C4-2B (cell line): ENCODE data around the gene OCA2.

ENCODE experiments used
- H3K27ac ChIP-seq: fragments of 450-650 bp; 2 replicates; pipeline ENCODE4 v1.5.1; 2017
- ZFX ChIP-seq: fragments of 450-650 bp; IDR thresholded peaks from 2 replicates; pipeline ENCODE4 v1.6.1; 2017
- TF ChIP-seq, protein P1 (sequence below): fragments of 450-650 bp; conservative IDR thresholded peaks from 2 replicates; pipeline ENCODE4 v1.5.1; 2017; ENCODE audit warnings: mild to moderate bottlenecking

Gene OCA2

DNA sequence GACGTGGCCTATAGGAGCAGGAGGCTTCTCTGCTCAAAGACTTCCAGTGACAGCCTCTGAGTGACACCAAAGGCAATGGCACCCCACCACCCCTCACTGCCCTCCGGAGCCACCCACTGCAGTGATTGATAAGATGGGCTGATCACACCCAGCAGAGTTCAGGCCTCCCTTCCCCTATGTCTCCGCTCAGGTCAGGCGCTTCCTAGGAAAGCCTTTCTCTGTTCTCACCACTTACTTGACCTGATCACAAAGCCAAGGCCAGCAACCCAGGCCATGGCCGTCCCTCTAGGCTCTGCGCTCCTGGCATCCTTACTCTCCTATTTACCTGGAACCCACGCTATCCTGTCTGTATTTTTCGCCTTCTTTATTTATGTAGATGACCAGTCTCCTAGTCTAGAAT lies 282.3 kb downstream of the OCA2 start:
- no peak overlapping the region for H3K27ac ChIP-seq
- no peak for TF ChIP-seq ZFX
- TF ChIP-seq, protein P1, sequence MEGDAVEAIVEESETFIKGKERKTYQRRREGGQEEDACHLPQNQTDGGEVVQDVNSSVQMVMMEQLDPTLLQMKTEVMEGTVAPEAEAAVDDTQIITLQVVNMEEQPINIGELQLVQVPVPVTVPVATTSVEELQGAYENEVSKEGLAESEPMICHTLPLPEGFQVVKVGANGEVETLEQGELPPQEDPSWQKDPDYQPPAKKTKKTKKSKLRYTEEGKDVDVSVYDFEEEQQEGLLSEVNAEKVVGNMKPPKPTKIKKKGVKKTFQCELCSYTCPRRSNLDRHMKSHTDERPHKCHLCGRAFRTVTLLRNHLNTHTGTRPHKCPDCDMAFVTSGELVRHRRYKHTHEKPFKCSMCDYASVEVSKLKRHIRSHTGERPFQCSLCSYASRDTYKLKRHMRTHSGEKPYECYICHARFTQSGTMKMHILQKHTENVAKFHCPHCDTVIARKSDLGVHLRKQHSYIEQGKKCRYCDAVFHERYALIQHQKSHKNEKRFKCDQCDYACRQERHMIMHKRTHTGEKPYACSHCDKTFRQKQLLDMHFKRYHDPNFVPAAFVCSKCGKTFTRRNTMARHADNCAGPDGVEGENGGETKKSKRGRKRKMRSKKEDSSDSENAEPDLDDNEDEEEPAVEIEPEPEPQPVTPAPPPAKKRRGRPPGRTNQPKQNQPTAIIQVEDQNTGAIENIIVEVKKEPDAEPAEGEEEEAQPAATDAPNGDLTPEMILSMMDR: no peak

DNA sequence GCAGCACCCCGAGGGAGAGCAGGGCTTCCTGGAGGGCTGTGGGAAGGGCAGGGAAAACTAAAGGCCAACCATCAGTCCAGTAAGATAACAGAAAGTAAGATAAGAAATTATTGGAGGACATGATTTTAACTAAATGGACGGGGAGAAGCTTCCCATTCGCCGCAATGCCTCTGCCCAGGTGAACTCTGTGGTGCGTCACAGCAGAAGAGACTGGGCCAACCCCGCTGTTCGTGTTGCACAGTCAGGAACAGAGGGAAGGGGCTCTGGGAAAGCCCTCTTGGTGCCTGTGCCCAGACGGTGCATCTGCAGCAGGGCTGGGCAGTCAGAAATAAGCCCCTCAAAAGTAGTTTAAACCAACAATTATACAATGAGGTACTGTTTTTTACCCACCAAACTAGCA lies 284.1 kb downstream of the OCA2 start:
- no peak overlapping the region for H3K27ac ChIP-seq
- TF ChIP-seq ZFX: no peak
- TF ChIP-seq, protein P1: no peak

DNA sequence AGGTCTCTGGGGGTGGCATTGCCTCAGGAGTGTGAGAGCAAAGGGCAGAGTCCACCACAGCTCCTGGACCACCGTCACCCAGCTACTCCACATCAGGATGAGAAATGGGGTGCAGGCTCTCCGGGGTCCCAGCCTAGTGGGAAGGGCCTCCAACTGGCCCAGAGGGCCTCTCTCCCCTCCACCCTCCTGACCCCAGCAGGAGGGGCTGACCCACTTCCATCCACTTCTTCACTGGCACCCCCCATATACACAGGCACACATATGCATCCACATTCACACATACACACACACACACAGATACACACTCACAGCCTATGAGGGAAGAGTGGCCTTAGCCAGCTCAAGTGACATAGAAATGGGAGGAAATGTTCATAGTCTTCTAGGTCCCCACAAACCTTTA lies 286.0 kb downstream of the OCA2 start:
- TF ChIP-seq, protein P1: no peak
- TF ChIP-seq ZFX: no peak
- no peak overlapping the region for H3K27ac ChIP-seq

DNA sequence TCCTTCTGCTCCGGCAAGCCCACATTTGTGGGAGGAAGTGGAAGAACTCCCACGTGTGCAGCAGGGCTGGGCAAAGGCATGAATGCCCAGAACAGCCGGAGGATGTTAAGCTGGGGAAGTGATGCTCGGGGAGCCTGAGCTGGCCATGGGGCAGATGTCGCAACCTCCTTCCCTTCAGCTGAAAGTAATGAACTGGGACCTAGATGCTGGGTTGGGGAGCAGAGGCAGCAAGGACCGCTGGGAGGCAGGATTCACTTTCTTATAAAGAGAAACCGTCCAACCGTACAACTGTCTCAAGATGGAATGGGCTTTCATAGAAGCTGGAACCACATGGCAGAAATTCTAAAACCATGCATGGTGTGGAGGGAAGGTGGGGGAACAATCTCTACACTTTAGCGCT lies 290.9 kb downstream of the OCA2 start:
- no peak overlapping the region for H3K27ac ChIP-seq
- TF ChIP-seq ZFX: no peak
- TF ChIP-seq, protein P1: no peak

DNA sequence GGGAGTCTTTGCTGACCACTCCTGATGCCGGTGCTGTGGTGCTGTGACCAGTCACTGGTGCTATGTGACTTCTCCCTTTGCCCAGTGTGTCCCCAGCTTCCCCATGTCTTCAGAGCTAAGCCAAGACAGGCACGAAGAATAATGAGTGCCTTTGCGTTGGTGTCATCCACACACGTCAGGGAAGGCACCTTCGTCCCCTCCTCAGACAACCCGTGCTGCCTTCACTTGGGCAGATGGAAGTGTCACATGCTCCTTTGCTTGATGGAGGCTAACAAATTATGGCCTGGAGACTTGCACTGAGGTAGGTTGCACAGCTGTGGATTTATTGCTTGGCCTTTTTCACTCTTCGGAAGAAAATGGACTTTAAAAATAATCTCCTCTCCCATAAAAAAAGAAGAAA lies 291.8 kb downstream of the OCA2 start:
- TF ChIP-seq ZFX: no peak
- TF ChIP-seq, protein P1: no peak
- H3K27ac ChIP-seq: no peak overlapping the region

DNA sequence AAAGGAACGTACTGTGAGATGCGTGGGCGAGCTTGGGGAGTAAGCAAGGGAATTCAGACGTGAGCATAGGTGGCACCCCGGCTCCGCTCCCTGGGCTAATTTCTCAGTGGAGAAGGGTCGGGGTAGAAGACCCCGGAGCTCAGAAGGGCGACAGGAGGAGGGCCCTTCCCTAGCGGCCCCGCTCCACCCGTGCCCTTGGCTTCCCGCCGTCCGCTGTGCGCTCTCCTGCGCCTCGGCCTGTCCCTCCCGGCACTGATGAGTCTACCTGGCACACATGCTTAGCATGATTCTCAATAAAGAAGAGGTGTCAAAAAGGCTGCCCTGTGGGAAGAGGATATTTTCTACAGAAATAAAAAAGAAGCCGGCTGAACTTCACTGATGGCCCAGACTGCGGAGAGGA lies 292.7 kb downstream of the OCA2 start:
- TF ChIP-seq ZFX: no peak
- TF ChIP-seq, protein P1: no peak
- no peak overlapping the region for H3K27ac ChIP-seq

DNA sequence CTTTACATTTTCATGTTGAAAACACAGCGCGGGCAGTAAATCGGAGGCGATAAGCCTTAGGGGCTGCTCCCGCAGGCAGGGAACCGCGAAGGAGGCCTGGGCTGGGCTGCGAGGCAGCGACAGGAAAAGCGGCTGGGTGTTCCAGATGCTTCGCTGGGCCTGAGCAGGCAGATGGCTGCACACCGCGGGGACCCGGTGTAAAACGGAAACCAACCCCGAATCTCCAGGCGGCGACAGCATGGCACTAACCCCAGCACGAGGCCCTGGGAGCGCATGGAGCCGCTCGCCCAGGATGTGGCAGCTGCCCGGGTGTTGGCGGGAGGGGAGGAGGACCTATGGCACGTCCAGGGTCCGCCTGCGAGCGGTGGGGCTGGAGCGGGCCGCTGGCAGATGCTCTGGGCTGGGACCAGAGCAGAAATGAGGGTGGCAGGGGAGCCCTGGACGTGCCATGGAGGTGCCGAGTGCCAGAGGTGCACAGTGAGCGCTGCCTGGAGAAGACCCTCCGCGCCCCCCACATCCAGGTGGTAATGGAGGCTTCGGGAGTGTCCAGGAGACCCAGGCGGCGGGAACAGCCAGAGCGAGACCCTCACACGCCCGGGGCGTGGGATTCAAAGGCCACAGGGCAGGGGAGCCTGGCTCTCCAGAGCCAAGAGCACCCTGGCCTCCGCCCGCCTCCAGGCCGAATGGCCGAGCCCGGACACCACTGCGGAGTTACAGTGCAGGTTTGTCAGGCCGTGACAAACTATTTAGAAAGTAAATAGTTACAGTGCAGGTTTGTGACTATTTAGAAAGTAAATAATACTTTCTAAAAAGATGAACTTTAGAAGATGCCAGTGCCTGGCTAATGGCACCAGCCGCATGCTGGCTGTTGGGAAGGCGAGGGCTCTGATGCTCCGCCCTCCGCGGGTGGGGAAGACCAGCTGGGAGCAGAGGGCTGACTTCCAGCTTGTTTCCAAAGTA lies 293.6 kb downstream of the OCA2 start:
- TF ChIP-seq, protein P1: no peak
- no peak for TF ChIP-seq ZFX

More for the DNA sequence above, 293.6 kb downstream of the OCA2 start:
- no peak overlapping the region; the same call in 1 of the 2 replicates for H3K27ac ChIP-seq
